Activated naive CD8-positive, alpha-beta T cell treated with anti-CD3 and anti-CD28 coated beads, Interleukin-2, amount 10 ng/mL, durations not matched to agents 7 days and 5 days (primary cell): ENCODE results near the gene SAP25. TPM values are rescaled to one million over a fixed set of nuclear protein-coding genes. Genes with fewer than 3 reads are reported as not detected.
"Not testable (repeated sequence)": the region's sequence is repeated elsewhere in the genome, so short reads cannot be mapped to it uniquely, and the experiment has no call there.

Experiments
- ATAC-seq: fragments of 150-1000 bp; cut with Tn5 transposase; one replicate; pipeline ENCODE4 v1.10.0; 2021; ENCODE audit warnings: low read depth, moderate library complexity
- POLR2A ChIA-PET: fragments of 350-600 bp; sonication (Branson Sonifier 250); formaldehyde crosslinking; loops from one replicate; lab custom pipeline; 2021; ENCODE audit warnings: antibody characterized with exemption; lab: Charles Lee
- DNase-seq: peaks from one replicate; pipeline ENCODE4 v3.0.0; 2021
- H3K27ac Mint-ChIP-seq: one replicate; pipeline ENCODE4 v1.8.0; 2022; ENCODE audit warnings: mild to moderate bottlenecking, mixed read lengths
- H3K27me3 Mint-ChIP-seq: one replicate; pipeline ENCODE4 v1.8.0; 2022; ENCODE audit warnings: mild to moderate bottlenecking, moderate library complexity, mixed read lengths
- H3K36me3 Mint-ChIP-seq: one replicate; pipeline ENCODE4 v1.8.0; 2021; ENCODE audit warnings: mild to moderate bottlenecking, mixed read lengths
- H3K4me1 Mint-ChIP-seq: one replicate; pipeline ENCODE4 v1.8.0; 2021; ENCODE audit warnings: mixed read lengths
- H3K4me3 Mint-ChIP-seq: one replicate; pipeline ENCODE4 v1.8.0; 2022; ENCODE audit warnings: mild to moderate bottlenecking, moderate library complexity, mixed read lengths
- H3K9me3 Mint-ChIP-seq: one replicate; pipeline ENCODE4 v1.8.0; 2021; ENCODE audit warnings: mixed read lengths
- total RNA-seq, 2 experiments: library from RNA; stranded (reverse); gene quantifications; one replicate each; pipeline ENCODE4 v1.2.3, GENCODE V29; 2021

SAP25 gene
- total RNA-seq, 2 experiments from 2014 or later = 54.3 to 57.6 TPM

- Mint-ChIP-seq H3K27ac (no peak overlapping the region), H3K27me3 (no peaks in the 10 kb centered on the region), H3K36me3 (peaks cover 5% of the 10 kb centered on the region), H3K9me3 (no peaks in the 10 kb centered on the region), H3K4me3 (no peak overlapping the region), H3K4me1 (peaks cover 4% of the 10 kb centered on the region)
- ATAC-seq (no peak), DNase-seq (no peak)
- POLR2A ChIA-PET = interaction anchor here (0.7 to 1.0 kb wide), 2 partner anchors 25 to 100 kb away, joined by 3 read pairs; partner anchors contain the start of genes FBXO24 and LRCH4
Observed at GRCh38 chr7:100561491-100562194, 12.1 kb downstream of the SAP25 start.

DNA sequence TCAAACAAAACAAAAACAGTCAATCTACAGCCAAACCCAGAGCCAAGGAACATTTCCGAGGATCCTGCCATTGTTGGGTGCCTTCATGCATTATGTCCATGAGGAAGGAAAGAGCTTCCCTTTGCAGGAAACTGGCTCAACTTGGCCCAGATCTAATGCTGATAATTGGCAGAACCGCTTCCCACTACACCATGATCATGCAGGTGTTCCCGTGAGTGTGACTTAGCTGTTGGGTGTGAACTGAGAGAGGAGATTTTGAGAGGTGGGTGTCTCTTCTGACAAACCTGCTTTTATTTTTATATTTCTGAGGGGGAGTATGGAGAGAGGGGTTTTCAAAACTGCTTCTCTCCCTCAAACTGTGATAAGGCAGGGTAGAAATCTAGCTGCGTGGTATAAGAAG, 14.6 kb downstream of the SAP25 start:
- POLR2A ChIA-PET = interaction anchor here (0.7 to 2.5 kb wide), 13 partner anchors 9 to 1165 kb away, joined by 3 to 13 read pairs (median 4); partner anchors contain the start of genes AGFG2, FBXO24 and LRCH4
- Mint-ChIP-seq H3K27me3 (no peaks in the 10 kb centered on the region), H3K27ac (no peak overlapping the region), H3K4me1 (peaks cover 4% of the 10 kb centered on the region), H3K4me3 (no peak overlapping the region), H3K9me3 (no peaks in the 10 kb centered on the region), H3K36me3 (peaks cover 12% of the 10 kb centered on the region)
- ATAC-seq (no peak), DNase-seq (no peak)

DNA sequence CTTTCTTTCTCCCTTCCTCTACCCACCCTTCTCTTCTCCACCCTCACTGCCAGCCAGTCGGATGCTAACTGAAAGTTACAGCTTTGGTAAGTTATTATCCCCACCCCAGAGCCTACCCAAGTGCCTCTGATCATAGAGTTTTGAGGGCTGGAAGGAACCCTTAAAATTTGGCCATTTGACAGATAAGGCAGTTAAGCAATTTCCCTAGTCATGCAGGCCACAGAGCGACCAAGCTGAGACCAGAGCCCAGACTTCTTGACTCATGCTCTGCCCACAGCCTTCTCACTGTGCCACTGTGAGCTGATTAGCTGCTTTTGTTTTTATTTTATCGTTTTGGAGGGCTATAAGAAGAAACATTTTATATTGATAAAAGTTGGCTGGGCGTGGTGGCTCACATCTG, 17.2 kb downstream of the SAP25 start:
- H3K36me3 Mint-ChIP-seq = peaks cover 20% of the 10 kb centered on the region
- POLR2A ChIA-PET = interaction anchor here (0.5 to 0.9 kb wide), 4 partner anchors 14 to 144 kb away, joined by 3 to 6 read pairs (median 4); partner anchors contain the start of genes AGFG2 and FBXO24
- no peak overlapping the region for H3K27ac Mint-ChIP-seq
- no peak overlapping the region for H3K4me3 Mint-ChIP-seq
- no peak for DNase-seq
- H3K27me3 Mint-ChIP-seq = no peaks in the 10 kb centered on the region
- H3K4me1 Mint-ChIP-seq = peaks cover 7% of the 10 kb centered on the region
- ATAC-seq = no peak
- H3K9me3 Mint-ChIP-seq = no peaks in the 10 kb centered on the region

GRCh38 chr7:100555701-100556100, 18.0 kb downstream of the SAP25 start:
- Mint-ChIP-seq H3K9me3 (no peaks in the 10 kb centered on the region), H3K27me3 (no peaks in the 10 kb centered on the region), H3K4me3 (no peak overlapping the region), H3K27ac (peak overlapping the region; percentile 46), H3K4me1 (peaks cover 7% of the 10 kb centered on the region), H3K36me3 (peaks cover 20% of the 10 kb centered on the region)
- DNase-seq (no peak), ATAC-seq (no peak)
- POLR2A ChIA-PET = interaction anchor here (0.9 kb wide), 1 partner anchor 31 kb away, joined by 3 read pairs; the partner anchor contains the start of gene FBXO24

DNA sequence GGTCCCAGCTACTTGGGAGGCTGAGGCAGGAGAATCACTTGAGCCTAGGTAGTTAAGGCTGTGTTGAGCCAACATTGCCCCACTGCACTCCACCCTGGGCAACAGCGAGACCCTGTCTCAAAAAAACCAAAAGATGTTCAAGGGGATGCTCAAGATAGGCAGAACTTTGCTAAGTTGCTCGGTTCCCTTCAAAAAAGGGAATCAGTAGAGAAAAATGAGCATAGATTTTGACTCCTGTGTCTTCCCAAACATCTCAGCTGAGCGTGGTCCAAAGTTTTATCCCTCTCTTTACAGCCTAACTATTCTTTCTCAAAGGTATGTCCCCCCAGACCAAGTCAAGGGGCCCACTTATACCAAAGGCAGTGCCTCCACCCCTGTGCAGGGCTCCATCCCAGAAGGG, 20.7 kb downstream of the SAP25 start:
- H3K27ac Mint-ChIP-seq = peak overlapping the region; percentile 16
- no peaks in the 10 kb centered on the region for H3K9me3 Mint-ChIP-seq
- no peak for DNase-seq
- POLR2A ChIA-PET = interaction anchor here (0.6 to 0.9 kb wide), 2 partner anchors 8 to 35 kb away, joined by 3 read pairs; no protein-coding TSS in a partner anchor
- H3K36me3 Mint-ChIP-seq = peaks cover 31% of the 10 kb centered on the region
- peaks cover 25% of the 10 kb centered on the region for H3K4me1 Mint-ChIP-seq
- H3K4me3 Mint-ChIP-seq = no peak overlapping the region
- ATAC-seq = no peak
- no peaks in the 10 kb centered on the region for H3K27me3 Mint-ChIP-seq

- H3K27ac Mint-ChIP-seq = peak overlapping the region; percentile 36
Observed at GRCh38 chr7:100552532-100552931, 21.2 kb downstream of the SAP25 start.

GRCh38 chr7:100548446-100548845, 25.3 kb downstream of the SAP25 start:
- Mint-ChIP-seq H3K4me1 (peaks cover 70% of the 10 kb centered on the region), H3K27ac (peak overlapping the region; percentile 89), H3K36me3 (peaks cover 15% of the 10 kb centered on the region), H3K4me3 (peak overlapping the region; percentile 39)
- POLR2A ChIA-PET = interaction anchor here (0.6 to 4.7 kb wide), 4 partner anchors 9 to 120 kb away, joined by 3 to 34 read pairs (median 4); partner anchors contain the start of genes AGFG2 and ZCWPW1
- ATAC-seq, H3K27me3 Mint-ChIP-seq, DNase-seq, H3K9me3 Mint-ChIP-seq: not testable (repeated sequence)

More at GRCh38 chr7:100552532-100552931, 21.2 kb downstream of the SAP25 start:
- Mint-ChIP-seq H3K9me3 (no peaks in the 10 kb centered on the region), H3K27me3 (no peaks in the 10 kb centered on the region), H3K36me3 (peaks cover 31% of the 10 kb centered on the region), H3K4me3 (no peak overlapping the region), H3K4me1 (peaks cover 30% of the 10 kb centered on the region)
- no peak for ATAC-seq
- DNase-seq = no peak
- POLR2A ChIA-PET = interaction anchor here (0.6 kb wide), 1 partner anchor 36 kb away, joined by 3 read pairs; no protein-coding TSS in a partner anchor

GRCh38 chr7:100547872-100548271, 25.8 kb downstream of the SAP25 start:
- H3K4me3 Mint-ChIP-seq = peak overlapping the region; percentile 71
- H3K9me3 Mint-ChIP-seq = no peaks in the 10 kb centered on the region
- H3K27ac Mint-ChIP-seq = peak overlapping the region; percentile 89
- POLR2A ChIA-PET = interaction anchor here (1.1 to 4.7 kb wide), 5 partner anchors 9 to 119 kb away, joined by 3 to 34 read pairs (median 4); partner anchors contain the start of genes AGFG2, FBXO24, LRCH4 and ZCWPW1
- peaks cover 13% of the 10 kb centered on the region for H3K36me3 Mint-ChIP-seq
- ATAC-seq (no peak), DNase-seq (no peak)
- H3K4me1 Mint-ChIP-seq = peaks cover 72% of the 10 kb centered on the region
- no peaks in the 10 kb centered on the region for H3K27me3 Mint-ChIP-seq

- ATAC-seq (no peak), DNase-seq (no peak)
- H3K27ac Mint-ChIP-seq = peak overlapping the region; percentile 89
- H3K9me3 Mint-ChIP-seq = no peaks in the 10 kb centered on the region
- peaks cover 11% of the 10 kb centered on the region for H3K36me3 Mint-ChIP-seq
- no peaks in the 10 kb centered on the region for H3K27me3 Mint-ChIP-seq
- peak overlapping the region; percentile 71 for H3K4me3 Mint-ChIP-seq
- POLR2A ChIA-PET = interaction anchor here (0.6 to 4.7 kb wide), 5 partner anchors 8 to 96 kb away, joined by 4 to 34 read pairs (median 4); partner anchors contain the start of genes AGFG2, FBXO24 and LRCH4
- H3K4me1 Mint-ChIP-seq = peaks cover 77% of the 10 kb centered on the region
Observed at GRCh38 chr7:100546926-100547800, 26.5 kb downstream of the SAP25 start.

GRCh38 chr7:100546129-100546925, 27.4 kb downstream of the SAP25 start:
- ATAC-seq = peak; percentile 59
- peaks cover 13% of the 10 kb centered on the region for H3K36me3 Mint-ChIP-seq

DNA sequence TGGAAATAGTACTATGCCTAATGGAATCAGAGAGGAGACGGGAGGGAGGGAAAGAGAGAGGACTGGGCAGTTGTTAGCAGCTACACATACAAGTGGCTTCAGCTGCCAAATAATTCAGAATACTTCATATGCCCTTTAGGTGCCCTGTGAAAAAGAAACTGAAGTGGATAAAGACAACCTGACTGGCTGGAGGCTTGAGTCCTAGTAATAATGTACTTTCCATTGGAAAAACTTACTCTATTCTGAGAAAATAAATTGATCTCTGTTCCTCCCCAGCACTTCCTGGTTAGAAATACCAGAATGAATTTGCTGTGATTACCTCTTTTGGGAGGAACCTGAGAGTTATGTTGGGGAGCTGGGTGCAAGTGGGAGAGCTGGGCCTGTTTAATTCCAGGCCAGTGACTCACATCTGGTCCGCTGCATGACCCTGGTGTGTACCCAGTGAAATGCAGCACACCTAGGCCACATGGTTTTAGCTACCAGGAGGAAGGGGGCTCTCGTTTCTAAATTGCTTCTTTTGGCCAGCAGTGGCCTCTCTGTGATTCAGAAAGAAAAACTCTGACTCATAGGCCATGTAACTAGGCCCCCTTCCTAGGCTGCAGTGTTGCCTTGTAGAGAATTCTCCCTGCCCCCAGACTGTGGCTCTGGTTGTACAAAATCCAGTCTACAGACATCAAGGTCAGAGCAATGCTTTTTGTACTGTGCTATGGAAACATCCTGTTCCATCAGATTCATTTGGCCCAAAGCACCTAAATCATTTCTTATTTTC, 28.2 kb downstream of the SAP25 start:
- Mint-ChIP-seq H3K4me3 (peak overlapping the region; percentile 71), H3K9me3 (no peaks in the 10 kb centered on the region), H3K27ac (peak overlapping the region; percentile 89), H3K4me1 (peaks cover 88% of the 10 kb centered on the region), H3K27me3 (no peaks in the 10 kb centered on the region), H3K36me3 (peaks cover 13% of the 10 kb centered on the region)
- DNase-seq (peak; percentile 46), ATAC-seq (peak; percentile 59)
- POLR2A ChIA-PET = interaction anchor here (0.5 to 2.5 kb wide), 8 partner anchors 8 to 534 kb away, joined by 3 to 9 read pairs (median 3); partner anchors contain the start of genes FBXO24, LRCH4 and POP7

More at GRCh38 chr7:100546129-100546925, 27.4 kb downstream of the SAP25 start:
- POLR2A ChIA-PET = interaction anchor here (0.6 to 2.5 kb wide), 9 partner anchors 13 to 159 kb away, joined by 3 to 9 read pairs (median 4); partner anchors contain the start of genes FBXO24, LRCH4 and POP7
- peak overlapping the region; percentile 71 for H3K4me3 Mint-ChIP-seq
- H3K27me3 Mint-ChIP-seq = no peaks in the 10 kb centered on the region
- no peak for DNase-seq
- H3K27ac Mint-ChIP-seq = peak overlapping the region; percentile 89
- no peaks in the 10 kb centered on the region for H3K9me3 Mint-ChIP-seq
- peaks cover 85% of the 10 kb centered on the region for H3K4me1 Mint-ChIP-seq
